ENCODE data around the gene KRTAP4-12.

DNA sequence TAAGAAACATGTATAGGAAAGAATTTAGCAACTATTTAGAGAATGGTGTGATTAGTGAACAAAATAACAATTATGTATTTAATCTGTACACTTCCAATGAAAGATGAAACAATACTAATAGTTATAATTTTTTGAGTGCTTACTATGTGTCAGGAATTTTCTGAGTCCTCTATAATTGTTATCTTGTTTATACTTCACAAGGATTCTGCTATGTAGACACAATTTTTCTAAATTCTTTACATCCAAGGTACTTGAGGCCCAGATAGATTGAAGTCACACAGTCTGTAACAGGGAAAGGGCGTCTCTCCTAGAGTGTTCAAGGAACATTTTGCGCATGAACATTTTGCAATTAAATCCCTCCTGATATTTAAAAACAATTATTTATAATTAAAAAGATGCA, 1.1 kb upstream of the KRTAP4-12 start:
- TF ChIP-seq, protein P1, sequence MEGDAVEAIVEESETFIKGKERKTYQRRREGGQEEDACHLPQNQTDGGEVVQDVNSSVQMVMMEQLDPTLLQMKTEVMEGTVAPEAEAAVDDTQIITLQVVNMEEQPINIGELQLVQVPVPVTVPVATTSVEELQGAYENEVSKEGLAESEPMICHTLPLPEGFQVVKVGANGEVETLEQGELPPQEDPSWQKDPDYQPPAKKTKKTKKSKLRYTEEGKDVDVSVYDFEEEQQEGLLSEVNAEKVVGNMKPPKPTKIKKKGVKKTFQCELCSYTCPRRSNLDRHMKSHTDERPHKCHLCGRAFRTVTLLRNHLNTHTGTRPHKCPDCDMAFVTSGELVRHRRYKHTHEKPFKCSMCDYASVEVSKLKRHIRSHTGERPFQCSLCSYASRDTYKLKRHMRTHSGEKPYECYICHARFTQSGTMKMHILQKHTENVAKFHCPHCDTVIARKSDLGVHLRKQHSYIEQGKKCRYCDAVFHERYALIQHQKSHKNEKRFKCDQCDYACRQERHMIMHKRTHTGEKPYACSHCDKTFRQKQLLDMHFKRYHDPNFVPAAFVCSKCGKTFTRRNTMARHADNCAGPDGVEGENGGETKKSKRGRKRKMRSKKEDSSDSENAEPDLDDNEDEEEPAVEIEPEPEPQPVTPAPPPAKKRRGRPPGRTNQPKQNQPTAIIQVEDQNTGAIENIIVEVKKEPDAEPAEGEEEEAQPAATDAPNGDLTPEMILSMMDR (IDR thresholded peaks at IDR 0.05), result no peak
- no peak for TF ChIP-seq POLR2A (IDR thresholded peaks at IDR 0.05)
